GM18867 (cell line): ENCODE measurements around the gene KIF18B.

Source experiments
- ATAC-seq: cut with Tn5 transposase; IDR thresholded peaks from one replicate; pipeline ENCODE4 v1.9.1; 2021; ENCODE audit warnings: mild to moderate bottlenecking, moderate library complexity; ENCODE audit not compliant: unreplicated experiment

The KIF18B gene

GRCh38 chr17:44884941-44885340 lies 62.6 kb downstream of the KIF18B start:
- no peak for ATAC-seq

- no peak for ATAC-seq
These were observed 66.4 kb downstream of the KIF18B start for GRCh38 chr17:44881145-44881544.

GRCh38 chr17:44880062-44880461 lies 67.5 kb downstream of the KIF18B start:
- ATAC-seq = no peak

DNA sequence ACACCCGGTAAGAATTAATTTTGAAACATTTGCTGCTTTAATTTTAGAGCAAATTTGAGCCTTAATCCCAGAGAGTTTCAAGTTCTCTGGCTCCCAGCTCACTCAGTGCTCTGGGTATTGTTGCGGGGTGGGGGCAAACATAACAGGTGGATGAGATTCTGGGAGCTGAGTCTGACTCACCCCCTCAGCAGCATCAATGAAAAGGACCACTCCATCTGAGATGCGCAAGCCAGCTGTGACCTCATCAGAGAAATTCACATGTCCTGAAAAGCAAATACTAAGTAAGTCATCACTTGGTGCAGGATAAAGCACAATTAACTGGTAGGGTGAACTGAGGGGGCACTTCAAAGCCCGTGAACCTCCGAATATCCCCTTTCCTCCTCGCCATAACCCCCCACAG lies 68.2 kb downstream of the KIF18B start:
- no peak for ATAC-seq

DNA sequence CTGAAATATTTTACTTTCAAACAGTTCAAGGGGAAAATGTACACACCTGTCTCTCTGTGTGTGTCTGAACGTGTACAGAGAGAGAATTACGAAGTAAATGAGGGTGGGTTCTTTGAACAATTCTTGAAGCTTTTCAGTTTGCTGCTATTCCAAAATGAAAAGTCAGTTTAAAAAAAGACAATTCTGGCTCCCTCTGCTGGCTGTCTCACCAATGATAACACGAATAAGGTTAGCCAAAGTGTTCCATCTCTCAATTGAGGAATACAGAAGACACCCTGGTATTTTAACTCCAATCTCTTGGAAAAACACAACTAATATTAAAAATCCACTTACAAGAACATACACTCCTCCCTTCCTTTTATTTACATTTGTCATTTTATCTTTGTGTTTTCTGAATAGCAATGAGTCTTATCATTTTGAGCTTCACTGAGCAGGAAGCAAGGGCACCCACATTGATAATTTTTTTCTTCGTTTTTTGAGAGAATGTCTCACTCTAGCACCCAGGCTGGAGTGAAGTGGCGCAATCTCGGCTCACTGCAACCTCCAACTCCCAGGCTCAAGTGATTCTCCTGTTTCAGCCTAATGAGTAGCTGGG lies 68.8 kb downstream of the KIF18B start:
- no peak for ATAC-seq

- no peak for ATAC-seq
These were observed 70.5 kb downstream of the KIF18B start for GRCh38 chr17:44877121-44877520.

- ATAC-seq = no peak
These were observed 71.8 kb downstream of the KIF18B start for GRCh38 chr17:44875761-44876160.
